Trophoblast cell (in vitro differentiated cells and primary cell): ENCODE results near the gene COX6B2.

Source experiments
- DNase-seq, 2 donors: peaks; one replicate each; pipeline ENCODE4 v3.0.0-alpha.2; 2016
- H2AFZ ChIP-seq: 2 replicates; pipeline ENCODE4 v1.6.1; 2013; ENCODE audit warnings: low read length, moderate library complexity, mild to moderate bottlenecking; ENCODE audit not compliant: insufficient read depth, poor library complexity
- H2AK5ac ChIP-seq: 2 replicates; pipeline ENCODE4 v1.6.1; 2013; ENCODE audit warnings: mild to moderate bottlenecking, low read length
- H2BK120ac ChIP-seq: 2 replicates; pipeline ENCODE4 v1.6.1; 2013; ENCODE audit warnings: low read length, mild to moderate bottlenecking, moderate library complexity; ENCODE audit not compliant: insufficient read depth, poor library complexity
- H2BK12ac ChIP-seq: 2 replicates; pipeline ENCODE4 v1.6.1; 2013; ENCODE audit warnings: mild to moderate bottlenecking, low read length, moderate library complexity
- H2BK5ac ChIP-seq: 2 replicates; pipeline ENCODE4 v1.6.1; 2013; ENCODE audit warnings: low read length, low read depth, moderate library complexity, mild to moderate bottlenecking; ENCODE audit not compliant: poor library complexity
- H3K14ac ChIP-seq: 2 replicates; pipeline ENCODE4 v1.6.1; 2013; ENCODE audit warnings: mild to moderate bottlenecking, low read length
- H3K18ac ChIP-seq: 2 replicates; pipeline ENCODE4 v1.6.1; 2013; ENCODE audit warnings: mild to moderate bottlenecking, low read length
- H3K23ac ChIP-seq: 2 replicates; pipeline ENCODE4 v1.6.1; 2013; ENCODE audit warnings: low read length
- H3K27ac ChIP-seq: 2 replicates; pipeline ENCODE4 v1.5.1; 2013; ENCODE audit warnings: low read depth, mild to moderate bottlenecking, inconsistent platforms, low read length, moderate library complexity
- H3K27me3 ChIP-seq: 2 replicates; pipeline ENCODE4 v1.6.1; 2013; ENCODE audit warnings: inconsistent platforms, mild to moderate bottlenecking, low read length, moderate library complexity; ENCODE audit not compliant: insufficient read depth
- H3K36me3 ChIP-seq, 2 experiments: 1 replicate in 1 of 2; 2 replicates in 1 of 2; pipeline ENCODE4 v1.6.1; 2013; ENCODE audit warnings: low read length in 2 of 2, mild to moderate bottlenecking in 2 of 2, moderate library complexity in 1 of 2; ENCODE audit not compliant: insufficient read depth in 2 of 2, control insufficient read depth in 1 of 2
- H3K4ac ChIP-seq: 2 replicates; pipeline ENCODE4 v1.6.1; 2013; ENCODE audit warnings: low read depth, mild to moderate bottlenecking, low read length, moderate library complexity
- H3K4me1 ChIP-seq, 2 experiments: 1 replicate in 1 of 2; 2 replicates in 1 of 2; pipeline ENCODE4 v1.6.1; 2013; ENCODE audit warnings: low read length in 2 of 2, mild to moderate bottlenecking in 2 of 2, moderate library complexity in 1 of 2; ENCODE audit not compliant: insufficient read depth in 2 of 2, control insufficient read depth in 1 of 2
- H3K4me2 ChIP-seq: 2 replicates; pipeline ENCODE4 v1.6.1; 2013; ENCODE audit warnings: inconsistent platforms, mild to moderate bottlenecking, low read length, moderate library complexity
- H3K4me3 ChIP-seq: 2 replicates; pipeline ENCODE4 v1.5.1; 2013; ENCODE audit warnings: mild to moderate bottlenecking, low read depth, low read length, inconsistent platforms
- H3K79me1 ChIP-seq: one replicate; pipeline ENCODE4 v1.6.1; 2013; ENCODE audit warnings: low read length
- H3K79me2 ChIP-seq: 2 replicates; pipeline ENCODE4 v1.6.1; 2013; ENCODE audit warnings: low read length, mild to moderate bottlenecking; ENCODE audit not compliant: control insufficient read depth, insufficient read depth, poor library complexity
- H3K9ac ChIP-seq: 2 replicates; pipeline ENCODE4 v1.6.1; 2013; ENCODE audit warnings: mild to moderate bottlenecking, low read length
- H3K9me3 ChIP-seq: 2 replicates; pipeline ENCODE4 v1.6.1; 2013; ENCODE audit warnings: low read depth, mild to moderate bottlenecking, control low read depth, inconsistent platforms, low read length; ENCODE audit not compliant: insufficient read depth
- H4K12ac ChIP-seq: 2 replicates; pipeline ENCODE4 v1.6.1; 2013; ENCODE audit warnings: low read depth, mild to moderate bottlenecking, low read length, moderate library complexity
- H4K8ac ChIP-seq: 2 replicates; pipeline ENCODE4 v1.6.1; 2013; ENCODE audit warnings: low read depth, mild to moderate bottlenecking, low read length, moderate library complexity
- H4K91ac ChIP-seq: one replicate; pipeline ENCODE4 v1.6.1; 2013; ENCODE audit warnings: low read depth, mild to moderate bottlenecking, low read length, moderate library complexity
- WGBS: extraction: QIAGEN DNeasy Blood & Tissue Kit; methylation state at CpG from one replicate; pipeline ENCODE4 v1.1.7; 2013; ENCODE audit warnings: missing lambda C conversion rate; ENCODE audit not compliant: insufficient read length, insufficient coverage; ENCODE audit errors: extremely low coverage; 5-methylcytosine and 5-hydroxymethylcytosine counted together

The COX6B2 gene

DNA sequence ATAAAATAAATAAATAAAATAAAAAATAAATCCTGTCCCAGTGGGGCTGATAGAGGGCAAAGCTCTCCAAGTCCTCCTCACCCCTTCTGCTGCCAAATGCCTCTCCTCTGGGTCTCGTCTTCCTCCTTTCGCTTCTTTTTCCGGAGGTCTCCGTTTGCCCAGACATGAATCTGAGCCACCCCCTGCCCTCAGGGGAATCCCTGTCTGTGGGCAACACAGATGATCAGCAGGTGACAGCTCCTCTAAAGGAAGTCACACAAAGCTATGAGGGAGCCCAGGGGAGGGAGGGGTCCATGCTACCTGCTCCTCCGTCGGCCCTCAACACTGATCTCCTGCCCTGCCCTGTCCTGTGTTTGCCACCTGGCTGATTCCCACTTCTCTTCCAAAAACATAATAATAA, 29.9 kb downstream of the COX6B2 start:
- H4K12ac ChIP-seq, result no peak overlapping the region
- no peak overlapping the region for H3K4me3 ChIP-seq
- H4K8ac ChIP-seq, result no peak overlapping the region
- no peaks in the 10 kb centered on the region for H3K79me2 ChIP-seq
- no peaks in the 10 kb centered on the region for H3K27me3 ChIP-seq
- no peak overlapping the region for H3K4ac ChIP-seq
- H3K9me3 ChIP-seq, result peaks cover 1% of the 10 kb centered on the region
- WGBS, result no CpG with 5 or more reads among the region's 6 CpGs
- H3K14ac ChIP-seq, result no peak overlapping the region
- H2AFZ ChIP-seq, result no peak overlapping the region
- no peak overlapping the region for H3K9ac ChIP-seq
- no peak overlapping the region for H3K23ac ChIP-seq
- H2BK5ac ChIP-seq, result no peak overlapping the region
- H3K36me3 ChIP-seq, result peaks cover 0 to 2% of the 10 kb centered on the region in 2 experiments
- H3K18ac ChIP-seq, result no peak overlapping the region
- H4K91ac ChIP-seq, result no peak overlapping the region
- no peak overlapping the region for H2BK12ac ChIP-seq
- no peak overlapping the region for H3K4me2 ChIP-seq
- H2AK5ac ChIP-seq, result no peak overlapping the region
- H3K27ac ChIP-seq, result no peak overlapping the region
- H3K4me1 ChIP-seq, result peaks cover 0 to 7% of the 10 kb centered on the region in 2 experiments
- H2BK120ac ChIP-seq, result no peak overlapping the region
- H3K79me1 ChIP-seq, result peaks cover 3% of the 10 kb centered on the region
- no peak for DNase-seq

DNA sequence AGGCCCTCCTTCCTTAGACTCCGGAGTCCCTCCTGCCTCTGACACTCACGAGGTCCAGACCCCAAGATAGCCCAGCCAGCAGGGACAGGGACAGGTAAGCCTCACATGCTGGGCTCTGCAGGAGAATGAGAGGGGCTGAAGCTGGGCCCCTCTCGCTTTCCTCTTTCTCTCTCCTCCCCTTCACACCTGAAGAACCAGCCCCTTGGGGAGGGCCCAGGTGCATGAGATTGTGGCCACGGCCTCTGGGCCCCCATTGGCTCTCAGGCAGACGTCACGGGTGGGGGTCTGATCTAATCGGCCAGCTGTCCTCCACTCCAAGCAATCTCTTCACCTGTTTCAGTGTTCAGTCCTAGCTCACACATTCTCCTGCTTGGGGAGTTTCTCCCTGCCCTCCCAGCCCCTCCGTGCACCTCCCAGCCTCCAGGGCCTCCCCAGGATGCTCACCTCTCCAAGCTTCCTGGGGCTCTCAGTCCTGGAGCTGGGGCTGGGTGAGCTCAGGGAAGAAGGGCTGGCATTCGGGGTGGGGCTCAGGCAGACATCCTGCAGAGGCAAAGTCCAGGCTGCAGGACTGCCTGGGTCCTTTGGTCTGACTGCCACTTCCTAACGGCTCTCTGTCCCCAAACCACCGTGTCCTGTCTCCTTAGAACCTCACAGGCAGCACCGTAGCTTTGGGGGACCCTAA, 32.2 kb downstream of the COX6B2 start:
- H3K4ac ChIP-seq, result no peak overlapping the region
- peaks cover 1% of the 10 kb centered on the region for H3K9me3 ChIP-seq
- H3K27ac ChIP-seq, result no peak overlapping the region
- H3K14ac ChIP-seq, result no peak overlapping the region
- WGBS, result no CpG with 5 or more reads among the region's 12 CpGs
- no peak overlapping the region for H3K4me3 ChIP-seq
- H3K79me1 ChIP-seq, result peaks cover 3% of the 10 kb centered on the region
- no peak overlapping the region for H2AK5ac ChIP-seq
- H2BK12ac ChIP-seq, result no peak overlapping the region
- no peak overlapping the region for H4K8ac ChIP-seq
- peaks cover 0 to 2% of the 10 kb centered on the region in 2 experiments for H3K36me3 ChIP-seq
- no peak overlapping the region for H2BK120ac ChIP-seq
- no peak overlapping the region for H4K91ac ChIP-seq
- H3K9ac ChIP-seq, result no peak overlapping the region
- H2BK5ac ChIP-seq, result no peak overlapping the region
- no peak overlapping the region for H3K18ac ChIP-seq
- H3K79me2 ChIP-seq, result no peaks in the 10 kb centered on the region
- peaks cover 0 to 7% of the 10 kb centered on the region in 2 experiments for H3K4me1 ChIP-seq
- no peak overlapping the region for H3K4me2 ChIP-seq
- H4K12ac ChIP-seq, result no peak overlapping the region
- H3K23ac ChIP-seq, result no peak overlapping the region
- H3K27me3 ChIP-seq, result no peaks in the 10 kb centered on the region
- no peak for DNase-seq
- H2AFZ ChIP-seq, result no peak overlapping the region

GRCh38 chr19:55321466-55322137, 32.9 kb downstream of the COX6B2 start:
- H2AK5ac ChIP-seq, result no peak overlapping the region

GRCh38 chr19:55320844-55321419, 33.6 kb downstream of the COX6B2 start:
- Histone ChIP-seq H3K4me3 (no peak overlapping the region), H3K79me2 (no peaks in the 10 kb centered on the region), H3K36me3 (peaks cover 0 to 2% of the 10 kb centered on the region in 2 experiments), H3K4me1 (peaks cover 0 to 7% of the 10 kb centered on the region in 2 experiments), H2AFZ (no peak overlapping the region), H3K18ac (no peak overlapping the region), H3K9me3 (peaks cover 1% of the 10 kb centered on the region), H3K4ac (no peak overlapping the region), H2BK5ac (no peak overlapping the region), H2BK12ac (no peak overlapping the region), H3K23ac (no peak overlapping the region), H2BK120ac (no peak overlapping the region), H3K9ac (no peak overlapping the region), H4K8ac (no peak overlapping the region), H3K14ac (no peak overlapping the region), H4K12ac (no peak overlapping the region), H3K27ac (no peak overlapping the region), H2AK5ac (no peak overlapping the region), H3K79me1 (peaks cover 3% of the 10 kb centered on the region), H4K91ac (no peak overlapping the region), H3K4me2 (no peak overlapping the region), H3K27me3 (no peaks in the 10 kb centered on the region)
- no CpG with 5 or more reads among the region's 8 CpGs for WGBS
- no peak for DNase-seq

More at GRCh38 chr19:55321466-55322137, 32.9 kb downstream of the COX6B2 start:
- H3K79me2 ChIP-seq, result no peaks in the 10 kb centered on the region
- H4K8ac ChIP-seq, result no peak overlapping the region
- no peak for DNase-seq
- no peak overlapping the region for H2BK120ac ChIP-seq
- H2AFZ ChIP-seq, result no peak overlapping the region
- H4K91ac ChIP-seq, result no peak overlapping the region
- H3K27ac ChIP-seq, result no peak overlapping the region
- no peak overlapping the region for H3K4me2 ChIP-seq
- H3K4me1 ChIP-seq, result peaks cover 0 to 7% of the 10 kb centered on the region in 2 experiments
- peaks cover 1% of the 10 kb centered on the region for H3K9me3 ChIP-seq
- no peak overlapping the region for H2BK12ac ChIP-seq
- H3K23ac ChIP-seq, result no peak overlapping the region
- peaks cover 0 to 2% of the 10 kb centered on the region in 2 experiments for H3K36me3 ChIP-seq
- H2BK5ac ChIP-seq, result no peak overlapping the region
- H3K4ac ChIP-seq, result no peak overlapping the region
- H3K79me1 ChIP-seq, result peaks cover 3% of the 10 kb centered on the region
- H3K9ac ChIP-seq, result no peak overlapping the region
- no peak overlapping the region for H3K18ac ChIP-seq
- H3K27me3 ChIP-seq, result no peaks in the 10 kb centered on the region
- H4K12ac ChIP-seq, result no peak overlapping the region
- no peak overlapping the region for H3K4me3 ChIP-seq
- H3K14ac ChIP-seq, result no peak overlapping the region
- WGBS, result no CpG with 5 or more reads among the region's 9 CpGs
